Activated CD4-positive, alpha-beta T cell treated with anti-CD3 and anti-CD28 coated beads, Interleukin-2, amount 50 U/mL, for 48 hours (primary cell): ENCODE measurements around the gene SCAF1.
"Not testable (repeated sequence)": the region's sequence is repeated elsewhere in the genome, so short reads cannot be mapped to it uniquely, and the experiment has no call there.

ENCODE experiments used
- DNase-seq, 2 experiments: peaks; one replicate each; pipeline ENCODE4 v3.0.0-alpha.2; 2020

SCAF1 gene

DNA sequence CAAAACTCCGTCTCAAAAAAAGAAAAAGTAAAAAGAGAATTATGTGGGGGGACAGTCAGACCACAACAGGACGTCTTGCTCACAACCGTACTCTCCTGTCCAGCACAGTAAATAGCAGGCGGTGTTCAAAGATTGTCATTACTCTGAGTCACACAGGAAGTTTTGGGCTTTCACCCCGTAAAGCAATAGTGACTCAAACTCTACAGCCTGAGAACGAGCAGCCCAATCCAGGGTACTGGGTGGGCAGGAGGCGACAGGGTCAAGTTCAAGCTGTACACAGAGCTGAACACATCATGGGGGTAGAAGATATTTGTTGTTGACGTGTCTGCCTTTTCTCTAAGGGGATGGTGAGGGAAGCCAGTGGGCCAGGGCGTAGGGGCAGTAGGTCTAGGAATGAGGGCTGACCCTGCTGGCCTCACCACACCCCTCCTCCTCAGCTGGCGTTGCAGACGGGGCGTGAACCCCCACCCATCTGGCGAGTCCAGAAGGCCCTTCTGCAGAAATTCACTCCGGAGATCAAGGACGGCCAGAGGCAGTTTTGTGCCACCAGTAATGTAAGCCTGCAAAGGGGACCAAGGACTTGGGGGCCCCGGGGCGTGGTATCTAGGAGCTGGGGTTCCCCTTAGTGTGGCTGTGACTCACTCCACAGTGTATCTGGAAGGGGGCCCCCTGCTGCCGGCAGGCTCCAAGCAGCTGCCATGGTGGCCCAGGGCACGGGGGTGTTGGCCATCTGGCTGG lies 27.7 kb upstream of the SCAF1 start:
- DNase-seq, result peak; percentile 21 to 38

DNA sequence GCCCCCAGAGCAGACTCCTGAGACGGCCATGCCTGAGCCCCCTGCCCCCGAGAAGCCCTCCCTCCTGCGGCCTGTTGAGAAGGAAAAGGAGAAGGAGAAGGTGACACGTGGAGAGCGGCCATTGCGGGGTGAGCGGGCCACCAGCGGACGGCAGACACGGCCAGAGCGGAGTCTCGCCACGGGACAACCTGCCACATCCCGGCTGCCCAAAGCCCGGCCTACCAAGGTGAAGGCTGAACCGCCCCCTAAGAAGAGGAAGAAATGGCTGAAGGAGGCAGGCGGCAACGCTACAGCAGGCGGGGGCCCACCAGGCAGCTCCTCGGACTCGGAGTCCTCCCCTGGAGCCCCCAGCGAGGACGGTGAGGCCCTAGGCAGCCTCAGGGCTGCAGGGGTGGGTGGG lies 26.1 kb upstream of the SCAF1 start:
- DNase-seq, result no peak

DNA sequence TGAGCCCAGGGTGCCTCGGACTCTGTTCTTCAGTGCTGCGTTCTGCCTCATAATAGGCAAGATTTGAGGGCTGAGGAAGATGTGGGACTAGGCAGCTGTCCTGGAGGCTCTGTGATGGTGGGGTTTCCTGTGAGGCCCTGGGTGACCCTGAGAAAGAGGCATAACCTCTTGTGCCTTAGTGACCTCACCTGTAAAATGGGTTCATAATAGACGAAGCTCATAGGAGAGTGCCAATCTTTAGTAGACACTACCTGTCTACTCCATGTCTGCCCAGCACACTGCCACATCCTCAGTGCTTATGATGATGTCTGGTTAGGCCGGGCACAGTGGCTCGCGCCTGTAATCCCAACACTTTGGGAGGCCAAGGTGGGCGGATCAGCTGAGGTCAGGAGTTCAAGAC lies 25.5 kb upstream of the SCAF1 start:
- no peak for DNase-seq

DNA sequence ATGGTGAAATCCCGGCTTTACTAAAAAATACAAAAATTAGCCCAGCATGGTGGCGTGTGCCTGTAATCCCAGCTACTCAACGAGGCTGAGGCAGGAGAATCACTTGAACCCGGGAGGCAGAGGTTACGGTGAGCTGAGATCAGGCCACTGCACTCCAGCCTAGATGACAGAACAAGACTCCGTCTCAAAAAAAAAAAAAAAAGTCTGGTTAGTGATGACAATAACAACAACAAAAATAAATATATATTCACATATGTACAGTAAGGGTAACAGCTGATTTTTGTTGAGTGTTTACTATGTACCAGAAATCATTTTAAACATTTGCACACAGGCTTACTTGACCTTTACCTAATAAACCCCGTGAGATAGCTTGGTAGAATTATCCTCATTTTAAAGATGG lies 25.1 kb upstream of the SCAF1 start:
- DNase-seq, result no peak

DNA sequence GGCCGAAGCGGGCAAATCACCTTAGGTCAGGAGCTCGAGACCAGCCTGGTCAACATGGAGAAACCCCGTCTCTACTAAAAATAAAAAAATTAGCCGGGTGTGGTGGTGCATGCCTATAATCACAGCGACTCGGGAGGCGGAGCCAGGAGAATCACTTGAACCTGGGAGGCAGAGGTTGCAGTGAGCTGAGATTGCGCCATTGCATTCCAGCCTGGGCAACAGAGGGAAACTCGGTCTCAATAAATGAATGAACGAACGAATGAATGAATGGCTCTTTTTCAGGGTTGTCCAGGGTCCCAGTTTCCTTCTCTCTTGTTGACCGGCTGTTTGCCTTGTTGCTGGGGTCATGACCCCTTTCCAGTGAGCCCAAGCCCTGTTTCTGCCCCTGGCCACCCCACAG lies 24.1 kb upstream of the SCAF1 start:
- DNase-seq, result not testable (repeated sequence)

DNA sequence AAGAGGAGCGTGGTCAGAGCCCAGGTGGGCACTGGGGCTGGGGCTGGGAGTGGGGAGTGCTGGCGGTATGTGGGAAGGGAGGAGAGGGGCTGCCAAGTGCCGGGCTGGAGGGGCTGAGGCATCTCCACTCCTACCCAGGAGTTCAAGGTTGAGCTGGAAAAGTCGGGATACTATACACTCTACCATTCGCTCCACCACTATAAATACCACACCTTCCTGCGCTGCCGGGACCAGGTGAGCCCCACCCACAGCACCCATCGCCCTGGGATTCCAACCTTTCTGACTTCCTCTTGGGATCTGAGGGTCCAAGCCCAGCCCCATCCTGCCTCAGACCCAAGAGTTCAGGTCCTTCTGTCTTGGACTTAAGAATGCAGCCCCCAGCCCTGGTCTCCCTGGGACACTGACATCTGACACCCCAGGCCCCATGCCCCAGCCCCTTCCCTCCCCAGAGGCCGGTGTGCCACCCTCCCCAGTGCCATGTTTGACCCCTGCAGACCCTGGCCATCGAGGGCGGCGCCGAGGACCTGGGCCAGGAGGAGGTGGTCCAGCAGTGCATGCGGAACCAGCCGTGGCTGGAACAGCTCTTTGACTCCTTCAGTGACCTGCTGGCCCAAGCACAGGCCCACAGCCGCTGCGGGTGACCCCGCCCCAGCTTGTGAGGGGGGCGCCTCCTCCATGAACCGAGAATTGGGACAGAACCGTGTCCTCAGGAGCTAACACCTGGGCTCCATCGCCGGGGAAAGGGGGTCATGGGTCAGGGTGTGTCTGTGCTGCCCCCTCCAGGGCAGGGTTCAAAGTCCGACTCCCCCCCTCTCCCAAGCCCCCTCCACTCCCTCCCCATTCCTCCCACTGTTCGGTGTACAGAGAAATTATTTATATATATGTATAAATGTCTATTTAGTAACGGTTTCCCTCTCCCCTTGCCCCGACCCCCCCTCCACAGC lies 16.8 kb upstream of the SCAF1 start:
- no peak for DNase-seq

DNA sequence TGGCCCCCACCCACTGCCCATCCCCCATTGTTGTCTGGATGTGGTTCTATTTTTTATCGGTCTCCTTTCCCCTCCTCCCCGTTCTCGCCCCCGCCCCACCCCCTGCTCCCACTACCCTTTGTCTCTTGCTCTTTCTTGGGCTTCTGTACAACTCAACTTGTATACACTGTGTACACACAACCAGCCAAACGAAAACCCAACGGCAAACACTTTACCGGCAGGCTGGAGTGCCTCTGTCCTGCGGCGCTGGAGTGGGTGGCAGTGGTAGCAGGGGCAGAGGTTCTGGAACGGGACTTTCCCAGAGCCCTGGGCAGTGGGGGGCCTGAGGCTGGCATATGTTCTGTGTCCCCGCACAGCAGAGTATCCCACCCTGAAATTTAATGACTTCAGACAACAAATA lies 15.8 kb upstream of the SCAF1 start:
- no peak for DNase-seq

DNA sequence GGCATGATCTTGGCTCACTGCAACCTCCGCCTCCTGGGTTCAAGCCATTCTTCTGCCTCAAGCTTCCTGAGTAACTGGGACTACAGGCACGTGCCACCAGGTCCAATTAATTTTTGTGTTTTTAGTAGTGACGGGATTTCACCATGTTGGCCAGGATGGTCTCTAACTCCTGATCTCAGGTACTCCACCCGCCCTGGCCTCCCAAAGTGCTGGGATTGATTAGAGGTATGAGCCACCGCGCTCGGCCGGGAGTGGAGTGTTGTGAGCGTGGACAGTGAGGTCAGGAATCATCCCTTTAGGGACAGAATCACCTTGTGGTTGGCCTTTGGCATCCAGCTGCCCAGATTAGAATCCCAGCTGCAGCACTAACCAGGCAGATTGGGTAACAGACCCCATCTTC lies 12.3 kb upstream of the SCAF1 start:
- no peak for DNase-seq

DNA sequence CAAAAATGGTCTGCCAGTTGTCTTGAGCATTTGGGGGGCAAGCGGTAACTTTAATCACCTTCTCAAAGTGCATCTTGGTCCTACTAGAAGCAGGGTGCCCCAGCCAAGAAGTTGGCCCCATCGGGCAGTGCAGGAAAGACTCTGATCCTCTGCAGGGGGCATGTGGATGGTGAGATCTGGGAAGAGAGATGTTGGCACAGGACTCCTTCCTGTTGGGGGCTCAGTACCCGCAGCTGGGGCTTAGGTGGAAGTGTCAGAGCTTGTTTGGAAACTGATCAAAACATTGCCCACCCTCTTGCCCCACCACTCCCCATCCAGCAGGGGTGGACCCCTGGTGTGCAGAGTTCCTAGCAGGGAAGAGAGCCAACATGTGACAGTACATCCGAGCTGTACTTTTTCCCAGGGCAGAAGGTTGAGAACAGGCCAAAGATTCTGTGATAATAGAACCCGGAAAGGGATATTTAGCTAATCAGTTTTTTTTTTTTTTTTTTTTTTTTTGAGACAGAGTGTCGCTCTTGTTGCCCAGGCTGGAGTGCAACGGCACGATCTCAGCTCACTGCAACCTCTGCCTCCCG lies 10.9 kb upstream of the SCAF1 start:
- DNase-seq, result no peak

DNA sequence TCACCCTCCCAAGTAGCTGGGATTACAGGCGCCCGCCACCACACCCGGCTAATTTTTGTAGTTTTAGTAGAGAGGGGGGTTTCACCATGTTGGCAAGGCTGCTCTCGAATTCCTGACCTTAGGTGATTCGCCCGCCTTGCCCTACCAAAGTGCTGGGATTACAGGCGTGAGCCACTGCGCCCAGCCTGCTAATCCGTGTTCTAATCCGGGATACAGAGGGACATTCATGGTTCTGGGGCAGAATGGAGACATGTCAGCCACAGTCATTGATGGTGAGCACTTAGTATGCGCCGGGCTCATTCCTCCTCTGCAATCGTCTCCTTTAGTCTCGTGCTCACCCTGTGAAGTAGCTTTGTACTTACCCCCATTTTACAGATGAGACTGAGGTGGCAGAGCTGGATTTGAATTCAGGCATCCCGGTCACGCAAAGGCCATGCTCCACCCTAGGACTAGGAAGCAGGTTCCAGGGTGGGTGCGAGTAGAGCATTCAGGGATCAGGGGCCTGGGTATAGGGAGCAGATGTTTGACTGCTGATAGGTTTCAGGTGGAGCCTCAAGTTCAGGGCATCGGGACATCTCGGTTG lies 10.3 kb upstream of the SCAF1 start:
- DNase-seq, result no peak

DNA sequence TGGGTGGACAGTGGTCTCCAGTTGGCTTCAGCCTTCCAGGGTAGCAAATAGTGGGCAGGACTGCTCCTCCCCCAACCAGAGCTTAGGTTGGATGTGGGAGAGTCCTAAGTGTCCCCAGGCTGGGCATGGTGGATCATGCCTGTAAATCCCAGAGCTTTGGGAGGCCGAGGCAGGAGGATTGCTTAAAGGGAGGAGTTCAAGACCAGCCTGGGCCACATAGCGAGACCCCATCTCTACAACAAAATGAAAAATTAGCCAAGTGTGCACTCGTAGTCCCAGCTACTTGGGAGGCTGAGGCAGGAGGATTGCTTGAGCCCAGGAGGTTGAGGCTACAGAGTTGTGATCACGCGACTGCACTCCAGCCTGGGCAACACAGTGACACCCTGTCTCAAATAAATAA lies 9.4 kb upstream of the SCAF1 start:
- no peak for DNase-seq

DNA sequence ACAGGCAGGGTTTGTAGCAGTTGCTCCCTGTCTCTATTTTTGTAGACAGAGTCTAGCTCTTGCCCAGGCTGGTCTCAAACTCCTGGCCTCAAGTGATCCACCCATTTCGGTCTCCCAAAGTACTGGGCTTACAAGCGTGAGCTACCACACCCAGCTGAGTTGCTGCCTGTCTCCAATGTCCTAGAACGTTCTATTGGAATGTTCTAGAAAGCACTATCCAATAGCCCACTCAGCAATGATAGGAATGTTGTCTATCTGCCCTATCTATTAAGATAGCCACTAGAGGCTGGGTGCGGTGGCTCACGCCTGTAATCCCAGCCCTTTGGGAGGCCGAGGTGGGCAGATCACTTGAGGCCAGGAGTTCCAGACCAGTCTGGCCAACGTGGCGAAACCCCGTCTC lies 8.7 kb upstream of the SCAF1 start:
- DNase-seq, result not testable (repeated sequence)

DNA sequence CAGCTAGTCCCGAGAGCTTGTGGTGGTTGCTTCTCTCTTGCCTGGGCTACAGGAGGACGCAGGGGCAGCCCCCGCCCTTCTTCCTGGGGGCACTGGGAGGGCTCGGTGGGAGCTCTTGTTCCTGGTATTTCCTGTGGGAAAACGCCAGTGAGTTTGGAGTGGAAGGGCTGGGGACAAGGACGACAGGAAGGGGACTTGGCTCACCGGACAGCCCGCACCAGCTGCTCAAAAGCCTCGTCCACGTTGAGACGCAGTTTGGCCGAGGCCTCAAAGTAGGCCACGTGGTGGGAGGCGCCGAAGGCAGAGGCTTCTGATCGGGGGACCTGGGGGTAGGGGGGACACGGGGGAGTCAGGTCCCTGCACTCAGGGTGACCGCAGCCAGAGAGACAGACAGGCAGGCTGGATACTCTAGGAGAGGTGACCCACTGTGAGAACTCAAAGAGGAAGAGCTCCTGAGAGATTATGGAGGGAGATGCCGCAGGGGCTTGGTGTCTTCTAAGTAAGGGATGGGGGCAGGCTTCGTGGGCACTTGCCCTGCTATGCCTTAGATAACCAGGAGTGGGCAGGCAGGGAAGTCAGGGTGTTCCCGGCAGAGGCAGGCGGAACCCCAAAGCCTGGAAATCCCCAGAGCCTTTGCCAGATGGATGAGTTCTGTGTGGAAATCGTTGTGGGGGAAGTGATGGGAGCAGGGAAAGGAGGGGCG lies 6.3 kb upstream of the SCAF1 start:
- DNase-seq, result no peak

DNA sequence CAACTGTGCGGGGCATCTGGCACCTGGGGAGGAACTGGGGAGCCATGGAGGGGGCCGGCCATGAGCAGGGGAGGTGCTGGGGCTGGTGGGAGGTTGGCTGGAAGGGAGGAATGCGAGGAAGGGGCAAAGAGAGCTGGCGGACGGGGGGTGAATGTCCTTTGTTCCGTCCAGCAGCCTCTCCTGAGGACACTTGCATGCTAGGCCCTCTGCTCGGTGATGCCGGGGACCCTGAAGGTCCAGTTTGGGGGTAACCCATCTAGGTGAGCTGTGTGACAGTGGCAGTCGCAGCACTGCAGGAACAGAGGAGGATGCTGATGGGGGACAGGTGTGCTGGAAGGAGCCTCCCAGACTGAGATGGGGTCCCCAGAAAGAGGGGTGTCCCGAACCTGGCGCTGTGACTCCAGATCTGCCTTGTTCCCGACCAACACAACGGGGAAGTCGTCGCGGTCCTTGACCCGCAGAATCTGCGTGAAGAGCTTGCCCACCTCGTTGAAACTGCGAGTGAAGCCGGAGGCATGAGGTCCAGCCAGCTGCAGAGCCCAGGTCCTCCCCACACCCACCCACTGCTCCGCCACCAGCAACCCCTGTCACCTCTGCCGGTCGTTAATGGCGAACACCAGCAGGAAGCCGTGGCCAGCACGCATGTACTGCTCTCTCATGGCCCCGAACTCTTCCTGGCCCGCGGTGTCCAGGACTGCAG lies 5.6 kb upstream of the SCAF1 start:
- no peak for DNase-seq

DNA sequence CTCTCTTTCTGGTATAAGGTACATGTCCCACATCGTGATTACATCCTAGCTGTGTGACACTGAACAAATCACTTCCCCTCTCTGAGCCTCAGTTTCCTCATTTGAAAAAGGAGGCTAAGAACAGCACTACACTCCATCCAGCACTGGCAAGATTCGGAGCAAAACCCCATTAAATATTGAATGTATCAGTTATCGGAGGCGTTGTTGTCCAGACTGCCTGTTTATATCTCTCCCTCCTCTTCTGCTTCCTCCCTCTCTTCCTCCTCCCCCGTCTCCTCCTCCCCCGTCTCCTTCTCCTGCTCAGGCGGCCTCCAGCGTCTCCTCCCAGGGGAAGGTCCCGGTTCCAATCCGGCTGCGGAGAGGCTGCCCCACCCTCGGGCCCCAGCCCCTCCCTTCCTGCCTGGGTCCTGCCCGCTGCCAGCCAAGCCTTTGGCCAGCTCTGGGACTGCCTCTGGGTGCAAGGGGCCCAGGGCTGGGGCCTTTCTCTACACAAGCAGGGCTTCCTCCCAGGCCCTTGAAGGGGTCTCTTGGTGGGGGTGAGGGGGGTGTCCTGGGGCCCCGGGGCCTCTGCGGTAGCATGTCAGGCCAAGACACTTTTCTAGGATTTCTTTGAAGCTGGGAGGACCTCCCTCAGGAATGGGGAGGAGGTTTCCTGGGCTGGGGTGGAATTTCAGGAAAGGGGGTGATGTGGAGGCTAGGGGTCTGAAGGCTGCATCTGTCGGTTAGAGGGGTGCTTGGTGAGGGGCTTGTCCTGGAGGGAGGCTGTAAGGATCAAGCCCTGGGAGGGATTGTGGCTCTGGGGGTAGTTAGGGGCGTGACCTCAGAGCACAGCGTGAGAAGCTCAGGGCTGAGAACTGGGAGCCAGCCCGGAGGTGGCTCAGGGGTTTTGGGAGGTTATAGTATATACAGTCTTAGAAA lies 3.9 kb upstream of the SCAF1 start:
- no peak for DNase-seq

DNA sequence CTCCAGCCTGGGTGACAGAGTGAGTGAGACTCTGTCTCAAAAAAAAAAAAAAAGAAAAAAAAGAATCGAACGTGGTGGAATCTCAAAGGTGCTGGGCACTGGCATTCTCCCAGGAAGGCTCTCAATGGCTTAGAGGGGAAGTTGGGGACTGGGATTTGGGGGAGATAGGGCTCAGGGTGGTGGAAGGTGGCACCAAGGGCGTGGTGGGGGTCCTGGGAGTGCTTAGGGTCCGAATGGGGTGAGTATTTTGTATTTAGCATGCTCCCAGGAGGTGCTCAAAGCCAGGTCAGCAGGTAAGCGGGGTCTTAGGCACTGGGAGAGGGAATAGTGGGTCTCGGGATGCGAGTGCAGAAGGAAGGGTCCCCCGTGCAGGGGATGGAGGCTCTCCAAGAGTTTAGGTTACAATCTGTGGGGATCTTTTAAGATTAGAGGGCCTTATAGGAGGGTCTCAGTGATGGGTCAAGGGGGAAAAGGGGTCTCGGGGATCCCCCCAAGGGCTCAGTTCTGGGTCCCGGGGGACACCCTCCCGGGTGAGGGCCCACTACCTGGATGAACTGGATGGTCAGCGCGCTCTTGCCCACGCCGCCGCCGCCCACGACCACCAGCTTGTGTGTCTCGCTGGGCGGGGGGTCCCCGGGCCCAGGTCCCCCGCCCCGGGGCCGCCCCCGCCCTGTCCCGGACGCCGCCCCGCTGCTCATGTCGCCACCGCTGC lies 2.5 kb upstream of the SCAF1 start:
- no peak for DNase-seq

DNA sequence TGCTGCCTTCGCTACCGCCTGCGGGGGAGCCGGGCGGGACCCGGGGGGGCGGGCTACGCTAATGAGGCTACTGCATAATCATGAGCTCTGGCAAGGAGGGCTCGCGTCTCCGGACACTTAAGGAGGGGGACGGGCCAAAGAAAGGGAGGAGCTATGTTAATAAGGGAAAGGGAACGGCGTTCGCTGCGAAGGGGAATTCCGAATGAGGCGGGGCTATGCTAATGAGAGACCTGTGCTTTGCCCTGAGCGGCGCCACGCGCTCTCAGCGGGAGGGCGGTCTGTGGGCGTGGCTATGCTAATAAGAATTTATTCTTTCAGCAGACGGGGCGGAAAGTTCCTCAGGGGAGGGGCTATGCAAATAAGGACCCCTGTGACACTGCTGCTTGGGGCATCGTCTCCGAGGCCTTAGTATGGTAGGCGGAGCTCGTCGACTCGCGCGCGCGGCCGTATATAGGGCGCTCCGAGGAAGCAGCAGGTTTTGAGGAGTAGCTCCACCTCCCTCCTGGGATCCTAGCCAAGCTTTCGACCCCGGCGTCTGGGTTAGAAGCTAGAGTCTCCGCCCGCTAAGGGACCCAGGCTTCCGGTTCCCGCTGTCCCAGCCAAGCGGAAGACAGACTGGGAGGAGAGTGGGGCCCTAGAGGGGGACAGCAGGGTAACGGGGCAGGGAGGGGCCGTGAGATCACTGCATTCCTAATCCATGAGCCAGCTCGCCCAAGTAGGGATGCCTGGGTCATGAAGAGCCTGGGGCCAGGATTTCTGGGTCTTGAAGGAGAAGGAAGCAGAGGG lies 1.7 kb upstream of the SCAF1 start, which contains the start of gene RRAS:
Gene RRAS, minus strand, starts transcription at position 31 of the 786 bp plus-strand sequence. CDS start 45 bp downstream, outside the sequence.
- DNase-seq, result peak; percentile 100

DNA sequence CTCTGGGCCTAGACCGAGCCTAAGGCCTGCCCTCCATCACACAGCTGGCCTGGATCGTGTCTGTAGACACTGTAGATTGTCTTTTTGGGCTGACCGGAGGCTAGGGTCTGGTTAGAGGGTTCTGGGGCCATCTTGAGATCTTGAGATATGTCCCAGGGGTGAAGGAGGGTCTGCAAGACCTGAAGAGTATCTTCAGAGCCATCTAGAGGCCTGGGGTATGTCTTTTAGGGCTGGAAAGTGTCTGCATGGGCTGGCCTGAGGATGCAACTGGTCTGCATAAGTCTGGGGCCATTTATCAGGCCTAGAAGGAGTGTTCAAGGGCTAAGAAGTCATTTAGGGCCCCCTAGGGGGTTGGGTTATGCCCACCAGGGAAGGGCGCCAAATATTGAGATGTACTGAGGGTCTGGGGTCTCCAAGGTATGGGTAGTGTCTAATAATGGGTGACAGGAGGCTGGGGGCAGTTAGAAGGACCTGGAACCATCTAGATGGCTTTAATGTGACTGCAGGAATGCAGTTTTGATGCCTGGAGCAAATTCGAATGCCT lies 555 bp downstream of the SCAF1 start:
- no peak for DNase-seq

DNA sequence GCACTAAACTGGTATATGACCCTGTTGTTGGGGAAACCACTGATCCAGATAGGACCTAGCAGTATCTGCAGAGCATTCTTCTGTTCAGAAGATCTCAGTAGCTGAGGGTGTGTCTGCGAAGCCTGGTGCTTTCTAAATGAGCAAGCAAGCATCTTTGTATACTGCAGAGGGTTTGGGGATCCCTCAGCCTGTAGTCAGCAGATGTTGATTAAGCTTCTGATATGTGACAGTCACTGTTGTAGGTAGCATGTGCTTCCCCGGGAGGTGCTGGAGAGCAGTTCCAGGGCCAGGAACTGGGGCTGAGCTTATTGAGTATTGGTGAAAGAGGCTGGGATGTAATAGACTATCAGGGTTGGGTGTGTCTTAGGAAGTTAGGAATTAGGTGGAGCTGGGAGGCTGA lies 1.5 kb downstream of the SCAF1 start:
- DNase-seq, result peak; percentile 16 to 34
